Hepatocyte (in vitro differentiated cells): ENCODE measurements around the gene NIPAL3. TPM values are rescaled to one million over a fixed set of nuclear protein-coding genes. Genes with fewer than 3 reads are reported as not detected.

Source experiments
- DNase-seq: peaks from one replicate; pipeline ENCODE4 v3.0.0-alpha.2; 2016; ENCODE audit warnings: low spot score
- H2AFZ ChIP-seq: fragments of 200-600 bp; sonication (generic); 2 replicates; pipeline ENCODE4 v1.6.0; 2016; ENCODE audit warnings: antibody characterized with exemption, mild to moderate bottlenecking
- H3K27ac ChIP-seq: fragments of 200-600 bp; sonication (generic); 2 replicates; pipeline ENCODE4 v1.5.1; 2016; ENCODE audit warnings: mild to moderate bottlenecking
- H3K27me3 ChIP-seq: fragments of 200-600 bp; sonication (generic); 2 replicates; pipeline ENCODE4 v1.6.1; 2016
- H3K36me3 ChIP-seq: fragments of 200-600 bp; sonication (generic); replicated peaks from 2 replicates; pipeline ENCODE4 v1.5.1; 2016; ENCODE audit warnings: low read depth; ENCODE audit not compliant: insufficient read depth
- H3K4me1 ChIP-seq: fragments of 200-600 bp; sonication (generic); 2 replicates; pipeline ENCODE4 v1.5.1; 2016; ENCODE audit warnings: mild to moderate bottlenecking, moderate library complexity; ENCODE audit not compliant: insufficient read depth
- H3K4me2 ChIP-seq: fragments of 200-600 bp; sonication (generic); 2 replicates; pipeline ENCODE4 v1.6.0; 2016
- H3K4me3 ChIP-seq: fragments of 200-600 bp; sonication (generic); 2 replicates; pipeline ENCODE4 v1.5.1; 2016; ENCODE audit warnings: mild to moderate bottlenecking
- H3K79me2 ChIP-seq: fragments of 200-600 bp; sonication (generic); 2 replicates; pipeline ENCODE4 v1.6.0; 2017; ENCODE audit warnings: mild to moderate bottlenecking
- H3K9me2 ChIP-seq: fragments of 200-600 bp; sonication (generic); replicated peaks from 2 replicates; pipeline ENCODE4 v1.6.0; 2017; ENCODE audit warnings: mild to moderate bottlenecking; ENCODE audit not compliant: insufficient read depth
- H3K9me3 ChIP-seq: fragments of 200-600 bp; sonication (generic); 2 replicates; pipeline ENCODE4 v1.5.1; 2016; ENCODE audit warnings: low read depth, mild to moderate bottlenecking
- H4K20me1 ChIP-seq: fragments of 200-600 bp; sonication (generic); 2 replicates; pipeline ENCODE4 v1.6.0; 2016; ENCODE audit warnings: mild to moderate bottlenecking; ENCODE audit not compliant: insufficient read depth, poor library complexity, severe bottlenecking
- EZH2 ChIP-seq: fragments of 200-600 bp; sonication (generic); IDR thresholded peaks from 2 replicates; pipeline ENCODE4 v1.6.1; 2016; ENCODE audit warnings: antibody characterized with exemption, mild to moderate bottlenecking, borderline replicate concordance
- EZH2phosphoT487 ChIP-seq: fragments of 200-600 bp; sonication (generic); IDR thresholded peaks from one replicate; pipeline ENCODE4 v1.6.1; 2018; ENCODE audit warnings: antibody characterized with exemption, mild to moderate bottlenecking, low read depth, moderate library complexity; ENCODE audit not compliant: unreplicated experiment, severe bottlenecking
- WGBS: methylation state at CpG from one replicate; pipeline ENCODE4 v1.1.6; 2016; ENCODE audit warnings: low lambda C conversion rate; ENCODE audit errors: missing lambda C conversion rate; 5-methylcytosine and 5-hydroxymethylcytosine counted together
- polyA plus RNA-seq: library from polyadenylated mRNA; unstranded; fragments of >200 nt; fragmentation: Nextera tagmentation; extraction: Ambion mirVana; gene quantifications from 2 replicates; pipeline ENCODE4 v1.2.1, GENCODE V29; 2016
- total RNA-seq: library from RNA; depleted of rRNA; stranded (reverse); fragments of >200 nt; gene quantifications from 2 replicates; pipeline ENCODE4 v1.2.3, GENCODE V29; 2014
- TF ChIP-seq, protein P1 (sequence below): fragments of 200-600 bp; sonication (generic); IDR thresholded peaks from 2 replicates; pipeline ENCODE4 v1.5.1; 2016; ENCODE audit warnings: antibody characterized with exemption, mild to moderate bottlenecking; ENCODE audit not compliant: poor library complexity

Gene NIPAL3
- total and polyA plus RNA-seq, 2 experiments from 2014 or later = 26.6 to 27.3 TPM

DNA sequence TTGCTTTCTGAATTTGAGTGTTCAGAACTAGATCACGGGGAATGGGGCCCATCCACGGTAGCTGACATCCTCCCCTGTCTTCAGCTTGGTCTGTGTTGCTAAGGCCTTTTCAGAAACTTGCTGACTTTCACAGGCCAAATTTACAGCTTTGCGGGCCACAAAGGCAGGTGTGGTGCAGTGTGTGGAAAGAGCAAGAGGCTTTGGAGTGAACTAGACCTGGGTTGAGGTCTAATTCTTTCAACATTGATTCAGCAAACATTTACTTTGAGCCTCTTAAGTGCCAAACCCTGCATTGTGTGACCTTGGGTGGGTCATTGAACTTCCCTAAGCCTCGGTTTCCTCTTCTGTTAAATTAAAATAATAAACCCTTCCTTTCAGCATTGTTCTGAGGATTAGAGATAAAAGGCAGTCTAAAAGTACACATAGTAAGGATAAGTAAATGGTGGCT is 26.3 kb upstream of the NIPAL3 start:
- Histone ChIP-seq H3K4me1 (no peaks in the 10 kb centered on the region), H3K36me3 (no peaks in the 10 kb centered on the region), H3K79me2 (no peaks in the 10 kb centered on the region), H3K4me3 (no peak overlapping the region), H4K20me1 (no peaks in the 10 kb centered on the region), H2AFZ (no peak overlapping the region), H3K9me3 (no peaks in the 10 kb centered on the region), H3K27ac (no peak overlapping the region), H3K9me2 (no peaks in the 10 kb centered on the region), H3K4me2 (no peak overlapping the region), H3K27me3 (no peaks in the 10 kb centered on the region)
- no peak for DNase-seq
- WGBS = 72% methylated on average over 4 of the region's 4 CpGs
- TF ChIP-seq EZH2 = no peak
- TF ChIP-seq, protein P1, sequence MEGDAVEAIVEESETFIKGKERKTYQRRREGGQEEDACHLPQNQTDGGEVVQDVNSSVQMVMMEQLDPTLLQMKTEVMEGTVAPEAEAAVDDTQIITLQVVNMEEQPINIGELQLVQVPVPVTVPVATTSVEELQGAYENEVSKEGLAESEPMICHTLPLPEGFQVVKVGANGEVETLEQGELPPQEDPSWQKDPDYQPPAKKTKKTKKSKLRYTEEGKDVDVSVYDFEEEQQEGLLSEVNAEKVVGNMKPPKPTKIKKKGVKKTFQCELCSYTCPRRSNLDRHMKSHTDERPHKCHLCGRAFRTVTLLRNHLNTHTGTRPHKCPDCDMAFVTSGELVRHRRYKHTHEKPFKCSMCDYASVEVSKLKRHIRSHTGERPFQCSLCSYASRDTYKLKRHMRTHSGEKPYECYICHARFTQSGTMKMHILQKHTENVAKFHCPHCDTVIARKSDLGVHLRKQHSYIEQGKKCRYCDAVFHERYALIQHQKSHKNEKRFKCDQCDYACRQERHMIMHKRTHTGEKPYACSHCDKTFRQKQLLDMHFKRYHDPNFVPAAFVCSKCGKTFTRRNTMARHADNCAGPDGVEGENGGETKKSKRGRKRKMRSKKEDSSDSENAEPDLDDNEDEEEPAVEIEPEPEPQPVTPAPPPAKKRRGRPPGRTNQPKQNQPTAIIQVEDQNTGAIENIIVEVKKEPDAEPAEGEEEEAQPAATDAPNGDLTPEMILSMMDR = no peak
- TF ChIP-seq EZH2phosphoT487 = no peak

DNA sequence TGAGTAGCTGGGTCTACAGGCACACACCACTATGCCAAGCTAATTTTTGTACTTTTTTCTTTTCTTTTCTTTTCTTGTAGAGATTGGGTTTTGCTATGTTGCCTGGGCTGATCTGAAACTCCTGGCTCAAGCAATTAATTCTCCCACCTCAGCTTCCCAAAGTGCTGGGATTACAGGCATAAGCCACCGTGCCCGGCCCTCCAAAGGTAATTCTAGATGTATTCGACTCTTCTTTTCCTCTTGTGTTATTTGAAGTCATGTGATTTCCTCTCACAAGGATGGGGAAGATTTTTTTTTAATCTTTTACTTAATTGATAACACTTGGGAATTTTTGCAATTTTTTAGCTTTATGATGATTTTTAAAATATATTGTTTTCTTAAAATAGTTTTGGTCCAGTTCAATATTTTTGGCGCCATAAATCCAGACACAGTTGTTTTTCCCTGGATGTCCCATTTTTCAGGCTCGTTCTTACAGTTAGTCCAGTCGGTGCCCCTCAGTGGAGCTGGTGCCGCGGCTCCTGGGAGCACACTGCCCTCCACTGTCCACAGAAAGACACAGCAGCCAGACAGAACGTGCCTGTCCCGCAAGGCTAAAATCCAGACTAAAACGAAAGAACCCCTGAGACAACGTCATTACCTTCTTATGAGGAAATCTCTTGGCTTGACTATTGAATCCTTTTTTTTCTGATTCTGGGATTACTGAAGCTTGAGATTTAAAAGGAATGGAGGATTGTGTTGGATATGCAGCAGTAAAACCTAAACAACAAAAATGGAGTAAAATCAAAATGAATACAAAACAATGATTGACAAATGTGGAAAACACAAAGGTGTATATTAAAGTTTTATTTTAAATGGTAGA is 24.4 kb upstream of the NIPAL3 start:
- Histone ChIP-seq H3K4me2 (peak overlapping the region; percentile 21), H3K4me1 (no peaks in the 10 kb centered on the region), H3K4me3 (no peak overlapping the region), H2AFZ (no peak overlapping the region), H4K20me1 (no peaks in the 10 kb centered on the region), H3K9me2 (no peaks in the 10 kb centered on the region), H3K27me3 (no peaks in the 10 kb centered on the region), H3K79me2 (no peaks in the 10 kb centered on the region), H3K27ac (peak overlapping the region; percentile 56), H3K36me3 (no peaks in the 10 kb centered on the region), H3K9me3 (no peaks in the 10 kb centered on the region)
- TF ChIP-seq, protein P1 = peak; percentile 98
- no peak for TF ChIP-seq EZH2phosphoT487
- WGBS = 13% methylated on average over 12 of the region's 12 CpGs
- peak; percentile 91 for DNase-seq

DNA sequence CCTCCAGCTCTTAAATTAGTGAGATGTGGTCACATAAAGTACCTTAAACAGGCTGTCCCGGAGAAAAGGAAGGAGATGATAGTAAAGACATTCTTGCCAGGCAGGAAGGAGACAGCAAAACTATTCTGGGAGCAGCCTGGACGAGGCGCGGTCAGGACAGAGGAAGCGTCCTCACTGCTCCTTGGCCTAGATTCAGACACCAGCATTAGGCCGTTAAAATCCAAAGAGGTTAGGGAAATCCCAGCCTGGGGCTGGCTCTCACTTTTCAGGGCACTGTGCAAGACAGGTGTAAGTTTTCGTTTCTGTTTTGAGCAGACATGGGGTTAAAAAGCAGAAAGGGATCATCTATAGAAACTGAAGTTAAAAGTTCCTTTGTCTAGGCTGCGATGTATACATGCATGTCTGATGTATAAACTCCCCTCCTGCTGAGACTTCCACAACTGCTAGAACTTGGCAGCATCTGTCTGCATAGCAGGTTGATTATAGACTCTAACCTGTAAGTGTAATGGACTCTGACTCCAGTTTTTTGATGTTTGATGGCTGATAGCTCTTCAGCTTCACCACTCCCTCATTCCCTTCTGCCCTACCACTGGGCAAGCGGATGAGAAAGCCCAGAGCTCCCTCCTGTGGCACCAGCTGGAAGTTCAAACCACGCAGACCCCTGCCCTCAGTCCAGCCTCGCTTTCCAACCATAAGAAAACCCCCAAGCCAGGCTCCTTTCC is 23.6 kb upstream of the NIPAL3 start:
- peak overlapping the region; percentile 36 for H2AFZ ChIP-seq
- DNase-seq = peak; percentile 82
- no peak overlapping the region for H3K4me3 ChIP-seq

More for the DNA sequence above, 23.6 kb upstream of the NIPAL3 start:
- no peaks in the 10 kb centered on the region for H3K79me2 ChIP-seq
- peak overlapping the region; percentile 21 for H3K4me2 ChIP-seq
- no peaks in the 10 kb centered on the region for H3K36me3 ChIP-seq
- no peaks in the 10 kb centered on the region for H3K4me1 ChIP-seq
- no peaks in the 10 kb centered on the region for H3K9me2 ChIP-seq
- H3K27me3 ChIP-seq = no peaks in the 10 kb centered on the region
- H3K9me3 ChIP-seq = no peaks in the 10 kb centered on the region
- H4K20me1 ChIP-seq = no peaks in the 10 kb centered on the region
- TF ChIP-seq EZH2 (no peak), EZH2phosphoT487 (no peak)
- TF ChIP-seq, protein P1 = peak; percentile 68
- 59% methylated on average over 11 of the region's 11 CpGs for WGBS
- peak overlapping the region; percentile 56 for H3K27ac ChIP-seq
